ENCODE results near the gene SALL4.
"Not testable (repeated sequence)": the region's sequence is repeated elsewhere in the genome, so short reads cannot be mapped to it uniquely, and the experiment has no call there.

Gene SALL4

GRCh38 chr20:51802170-51802751, at the start of gene SALL4:
Gene SALL4, minus strand, starts transcription at chr20:51802521. Its CDS starts 113 bp downstream, at chr20:51802408.
- DNase-seq (ENCODE audit: low read depth in 2 of 2): no peak

GRCh38 chr20:51848346-51848745, 46.0 kb upstream of the SALL4 start:
- DNase-seq (ENCODE audit: low read depth in 2 of 2): no peak

- DNase-seq (ENCODE audit: low read depth in 2 of 2): no peak
Observed at GRCh38 chr20:51840865-51841264, 38.5 kb upstream of the SALL4 start.

DNA sequence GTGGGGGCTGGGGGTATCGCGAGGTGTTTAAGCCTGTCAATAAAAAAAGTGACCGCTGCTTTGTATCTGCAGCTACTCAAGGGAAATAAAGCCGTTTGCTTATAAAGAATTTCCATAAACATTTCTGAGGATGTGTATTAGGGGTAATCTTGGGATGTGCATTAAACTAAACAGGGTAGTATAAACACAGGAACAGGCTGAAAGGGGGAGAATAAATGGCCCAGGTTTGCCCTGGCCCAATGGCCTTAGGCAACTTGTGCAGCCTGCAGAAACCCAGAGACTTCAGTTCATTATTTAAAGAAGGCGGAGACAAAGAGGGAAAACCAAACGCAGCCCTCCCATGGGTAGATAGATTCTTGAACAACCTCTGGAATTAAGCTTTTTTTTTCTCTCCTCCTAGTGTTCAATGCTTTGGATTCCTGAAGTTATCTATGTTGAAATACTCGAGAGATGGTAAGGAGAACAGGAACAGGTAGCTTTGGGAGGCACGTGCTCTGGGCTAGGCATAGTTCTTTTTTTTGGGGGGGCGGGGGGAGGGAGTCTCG, 35.6 kb upstream of the SALL4 start:
- no peak for DNase-seq (ENCODE audit: low read depth in 2 of 2)

- no peak for DNase-seq (ENCODE audit: low read depth in 2 of 2)
Observed at GRCh38 chr20:51837436-51837835, 35.1 kb upstream of the SALL4 start.

DNA sequence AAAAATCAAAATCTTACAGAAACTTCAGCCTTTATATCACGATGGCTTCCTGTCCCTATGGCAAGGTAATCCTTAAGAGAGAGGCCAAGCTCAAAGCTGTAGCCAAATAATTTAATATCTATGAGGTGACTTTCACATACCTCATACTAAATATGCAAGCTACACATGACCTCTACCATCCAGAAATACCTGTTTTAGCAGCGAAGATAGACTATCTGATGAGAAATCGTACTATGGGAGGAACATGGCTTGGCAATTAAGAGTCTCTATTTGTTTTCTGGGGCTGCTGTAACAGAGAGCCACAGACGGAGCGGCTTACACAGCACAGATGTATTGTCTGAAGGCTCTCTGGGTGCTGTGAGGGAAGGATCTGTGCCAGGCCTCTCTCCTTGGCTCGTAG, 31.0 kb upstream of the SALL4 start:
- no peak for DNase-seq (ENCODE audit: low read depth in 2 of 2)

DNA sequence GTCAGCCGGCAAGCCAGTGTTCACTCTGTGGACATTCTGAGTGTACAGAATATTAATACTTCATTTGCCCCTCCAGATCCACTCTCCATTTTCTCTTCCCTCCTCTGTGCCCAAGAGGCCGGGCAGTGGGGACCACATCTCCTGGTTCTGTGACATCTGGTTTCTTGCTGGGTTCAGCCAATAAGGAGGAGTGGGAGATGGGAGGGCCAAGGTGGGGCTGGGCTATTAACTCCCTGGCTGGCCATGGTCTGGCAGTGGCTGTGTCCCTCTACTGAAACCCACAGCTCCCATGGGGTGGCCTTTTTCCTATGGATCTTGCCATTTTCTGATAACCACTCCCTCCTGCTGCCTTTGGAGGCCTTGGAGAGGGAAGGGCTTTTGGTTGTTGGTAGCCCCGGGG, 30.0 kb upstream of the SALL4 start:
- DNase-seq (ENCODE audit: low read depth in 2 of 2): no peak

DNA sequence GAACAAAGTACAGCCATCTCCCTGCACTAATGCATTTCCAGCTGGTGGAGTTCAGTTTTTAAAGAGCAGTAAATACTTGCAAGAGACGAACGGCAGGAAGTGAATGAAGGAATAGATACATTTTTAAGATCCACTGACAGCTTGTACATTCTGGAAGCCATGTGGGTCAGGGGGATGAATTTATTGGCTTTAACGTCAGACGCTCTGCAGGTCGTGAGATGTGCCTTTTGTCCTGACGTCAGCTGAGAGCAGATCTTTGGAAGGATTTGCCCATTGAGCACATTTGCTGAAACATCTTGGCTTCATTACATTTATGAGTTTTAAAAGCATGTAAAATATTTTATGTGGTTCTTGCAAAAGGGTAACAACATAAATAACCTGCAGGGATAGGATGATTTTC, 29.5 kb upstream of the SALL4 start:
- DNase-seq (ENCODE audit: low read depth in 2 of 2): no peak

- no peak for DNase-seq (ENCODE audit: low read depth in 2 of 2)
Observed at GRCh38 chr20:51830538-51830937, 28.2 kb upstream of the SALL4 start.

GRCh38 chr20:51828762-51829161, 26.4 kb upstream of the SALL4 start:
- DNase-seq (ENCODE audit: low read depth in 2 of 2): no peak

- no peak for DNase-seq (ENCODE audit: low read depth in 2 of 2)
Observed at GRCh38 chr20:51826372-51826771, 24.1 kb upstream of the SALL4 start.

DNA sequence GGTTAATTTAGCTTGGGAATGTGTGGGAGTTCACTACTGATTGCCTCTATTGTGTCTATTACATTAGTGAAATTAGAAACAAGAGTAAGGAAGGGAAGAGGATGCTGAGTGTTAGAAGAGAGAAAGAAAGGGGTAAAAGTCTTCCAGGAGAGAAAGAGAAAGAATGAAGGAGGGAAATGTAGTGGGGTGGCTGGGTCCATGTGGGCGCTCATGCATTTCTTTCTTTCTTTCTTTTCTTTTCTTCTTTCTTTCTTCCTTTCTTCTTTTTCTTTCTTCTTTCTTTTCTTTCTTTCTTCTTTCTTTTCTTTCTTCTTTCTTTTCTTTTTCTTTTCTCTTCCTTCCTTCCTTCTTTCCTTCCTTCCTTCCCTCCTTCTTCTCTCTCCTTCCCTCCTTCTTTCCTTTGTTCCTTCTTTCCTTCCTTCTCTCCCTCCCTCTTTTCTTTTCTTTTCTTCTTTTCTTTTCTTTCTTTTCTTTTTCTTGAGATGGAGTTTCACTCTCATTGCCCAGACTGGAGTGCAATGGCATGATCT, 16.2 kb upstream of the SALL4 start:
- DNase-seq (ENCODE audit: low read depth in 2 of 2): no peak

- not testable (repeated sequence) for DNase-seq (ENCODE audit: low read depth in 2 of 2)
Observed at GRCh38 chr20:51816856-51817255, 14.5 kb upstream of the SALL4 start.

GRCh38 chr20:51815383-51816076, 13.2 kb upstream of the SALL4 start:
- DNase-seq (ENCODE audit: low read depth in 2 of 2): no peak

- DNase-seq (ENCODE audit: low read depth in 2 of 2): no peak
Observed at GRCh38 chr20:51812861-51813260, 10.5 kb upstream of the SALL4 start.

- DNase-seq (ENCODE audit: low read depth in 2 of 2): no peak
Observed at GRCh38 chr20:51811514-51812128, 9.3 kb upstream of the SALL4 start.

GRCh38 chr20:51811042-51811355, 8.7 kb upstream of the SALL4 start:
- DNase-seq (ENCODE audit: low read depth in 2 of 2): no peak

GRCh38 chr20:51810155-51811041, 8.1 kb upstream of the SALL4 start:
- no peak for DNase-seq (ENCODE audit: low read depth in 2 of 2)

DNA sequence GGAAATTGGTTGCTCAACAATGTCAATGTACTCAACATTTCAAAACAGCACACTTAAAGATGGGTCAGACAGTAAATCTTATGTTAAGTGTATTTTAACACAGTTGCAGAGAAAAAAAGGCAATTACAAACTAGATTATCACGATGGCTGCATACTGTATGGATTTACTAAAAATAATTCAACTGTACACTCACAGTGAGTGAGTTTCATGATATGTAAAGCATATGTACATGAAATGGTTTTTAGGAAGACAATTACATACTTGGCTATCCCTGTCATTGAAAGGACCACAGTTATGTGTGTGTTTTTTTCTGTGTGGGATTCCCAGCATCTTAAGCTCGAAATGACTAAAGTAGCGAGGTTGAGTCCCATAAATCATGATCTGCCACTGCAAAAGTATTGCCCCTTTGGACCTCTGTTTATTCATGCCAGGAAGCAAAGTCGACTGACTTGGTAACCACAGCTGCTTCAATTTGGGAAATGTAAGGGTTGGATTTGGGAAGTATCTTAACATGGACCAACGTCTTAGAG, 5.5 kb upstream of the SALL4 start:
- DNase-seq (ENCODE audit: low read depth in 2 of 2): no peak

GRCh38 chr20:51804754-51805153, 2.4 kb upstream of the SALL4 start:
- DNase-seq (ENCODE audit: low read depth in 2 of 2): no peak

DNA sequence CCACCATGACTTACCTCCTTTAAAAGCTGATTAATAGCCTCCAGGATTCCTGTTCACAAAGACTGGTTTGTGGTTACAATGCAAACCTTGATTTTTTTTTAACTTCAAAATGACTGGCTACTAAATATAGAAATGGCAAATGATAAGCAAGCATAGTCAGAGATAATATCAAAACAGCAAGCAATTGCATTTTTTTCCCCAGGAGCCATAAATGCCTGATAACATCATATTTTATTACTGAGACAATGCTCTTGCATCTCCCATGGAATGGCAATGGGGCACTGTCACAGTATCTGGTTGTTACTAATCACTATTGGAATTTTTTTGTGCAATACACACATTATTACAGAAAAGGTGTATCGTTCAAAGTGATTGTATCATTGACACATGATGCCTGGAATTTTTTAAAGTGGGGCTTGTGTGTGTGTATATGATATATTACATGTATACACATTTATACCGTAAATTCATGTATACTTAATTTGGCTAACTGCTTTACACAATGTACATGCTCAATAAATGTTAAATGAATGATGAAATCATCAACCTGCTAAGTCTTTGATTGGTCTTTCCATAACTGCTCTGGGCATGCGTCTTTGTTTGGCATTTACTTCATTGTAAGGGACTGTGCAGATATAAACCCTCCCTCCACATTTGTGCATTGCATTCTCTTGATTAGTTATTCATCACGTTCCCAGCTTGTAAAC, 980 bp upstream of the SALL4 start:
- DNase-seq (ENCODE audit: low read depth in 2 of 2): no peak

All from stimulated activated CD8-positive, alpha-beta memory T cell treated with anti-CD3 and anti-CD28 coated beads, Interleukin-15, amount 100 ng/mL, for 4 hours (primary cell).